Cardiac fibroblast (primary cell): ENCODE results near the gene TMEM9.

Experiments used
- DNase-seq, 2 donors: peaks; one replicate each; pipeline versions ENCODE4 v3.0.0 to v3.0.0-alpha.2; 2010; ENCODE audit warnings: low read depth in 2 of 2
- H3K4me3 ChIP-seq, 2 donors: replicated peaks in 1 of 2; 1 replicate in 1 of 2; 2 replicates in 1 of 2; pipeline ENCODE4 v1.5.1; 2011; ENCODE audit warnings: low read depth in 2 of 2, low read length in 2 of 2, mild to moderate bottlenecking in 2 of 2, moderate library complexity in 1 of 2
- TF ChIP-seq, protein P1 (sequence below): IDR thresholded peaks from one replicate; pipeline ENCODE4 v1.5.1; 2011; ENCODE audit warnings: low read depth, mild to moderate bottlenecking, low read length, inconsistent platforms

Gene TMEM9

GRCh38 chr1:201131398-201131797, 22.9 kb downstream of the TMEM9 start:
- TF ChIP-seq, protein P1, sequence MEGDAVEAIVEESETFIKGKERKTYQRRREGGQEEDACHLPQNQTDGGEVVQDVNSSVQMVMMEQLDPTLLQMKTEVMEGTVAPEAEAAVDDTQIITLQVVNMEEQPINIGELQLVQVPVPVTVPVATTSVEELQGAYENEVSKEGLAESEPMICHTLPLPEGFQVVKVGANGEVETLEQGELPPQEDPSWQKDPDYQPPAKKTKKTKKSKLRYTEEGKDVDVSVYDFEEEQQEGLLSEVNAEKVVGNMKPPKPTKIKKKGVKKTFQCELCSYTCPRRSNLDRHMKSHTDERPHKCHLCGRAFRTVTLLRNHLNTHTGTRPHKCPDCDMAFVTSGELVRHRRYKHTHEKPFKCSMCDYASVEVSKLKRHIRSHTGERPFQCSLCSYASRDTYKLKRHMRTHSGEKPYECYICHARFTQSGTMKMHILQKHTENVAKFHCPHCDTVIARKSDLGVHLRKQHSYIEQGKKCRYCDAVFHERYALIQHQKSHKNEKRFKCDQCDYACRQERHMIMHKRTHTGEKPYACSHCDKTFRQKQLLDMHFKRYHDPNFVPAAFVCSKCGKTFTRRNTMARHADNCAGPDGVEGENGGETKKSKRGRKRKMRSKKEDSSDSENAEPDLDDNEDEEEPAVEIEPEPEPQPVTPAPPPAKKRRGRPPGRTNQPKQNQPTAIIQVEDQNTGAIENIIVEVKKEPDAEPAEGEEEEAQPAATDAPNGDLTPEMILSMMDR, result no peak
- H3K4me3 ChIP-seq, result no peak overlapping the region
- DNase-seq, result no peak

DNA sequence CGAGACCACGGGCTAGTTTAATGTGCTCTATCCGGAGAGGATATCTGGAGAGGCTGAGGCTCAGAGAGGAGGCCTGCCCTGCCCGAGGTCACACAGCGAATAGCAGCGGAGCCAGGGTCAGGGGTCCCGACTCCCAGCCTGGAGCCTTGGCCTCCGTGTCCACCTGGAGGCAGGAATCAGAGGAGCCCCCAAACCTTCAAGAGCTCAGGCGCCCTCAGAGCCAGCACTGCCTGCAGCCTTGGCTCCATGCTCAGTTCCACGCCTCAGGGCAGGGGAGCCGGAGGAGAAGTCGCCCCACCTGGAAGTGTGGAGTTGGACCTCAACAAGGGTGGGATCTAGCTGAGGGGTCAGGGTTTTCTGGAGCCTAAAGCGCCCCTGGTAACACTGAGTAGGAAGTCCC, 25.3 kb downstream of the TMEM9 start:
- DNase-seq, result no peak
- H3K4me3 ChIP-seq, result no peak overlapping the region
- TF ChIP-seq, protein P1, result no peak

DNA sequence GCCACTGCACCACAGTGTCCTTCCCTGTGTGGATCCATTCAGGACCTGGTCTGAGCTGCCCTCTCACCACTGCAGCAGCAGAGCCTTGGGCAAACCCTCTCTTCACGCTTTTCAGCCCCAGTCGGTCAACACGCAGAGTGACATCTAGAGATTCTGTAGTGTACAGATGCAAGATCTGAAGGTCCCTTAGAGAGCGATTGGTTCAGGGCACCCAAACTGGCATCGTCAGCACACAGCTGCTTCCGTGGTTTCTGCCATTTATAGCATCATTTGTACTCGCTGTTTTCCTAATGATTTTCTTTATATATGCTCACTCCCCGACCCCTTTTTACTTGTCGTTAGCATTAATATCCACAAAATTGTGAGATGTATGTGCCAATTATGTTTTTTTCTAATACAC, 25.8 kb downstream of the TMEM9 start:
- H3K4me3 ChIP-seq, result no peak overlapping the region
- TF ChIP-seq, protein P1, result no peak

GRCh38 chr1:201127755-201128455, 26.4 kb downstream of the TMEM9 start:
- H3K4me3 ChIP-seq, result no peak overlapping the region
- TF ChIP-seq, protein P1, result no peak
- DNase-seq, result peak in 1 of 2 donors; percentile 9

More for the DNA sequence above, 25.8 kb downstream of the TMEM9 start:
- no peak for DNase-seq

DNA sequence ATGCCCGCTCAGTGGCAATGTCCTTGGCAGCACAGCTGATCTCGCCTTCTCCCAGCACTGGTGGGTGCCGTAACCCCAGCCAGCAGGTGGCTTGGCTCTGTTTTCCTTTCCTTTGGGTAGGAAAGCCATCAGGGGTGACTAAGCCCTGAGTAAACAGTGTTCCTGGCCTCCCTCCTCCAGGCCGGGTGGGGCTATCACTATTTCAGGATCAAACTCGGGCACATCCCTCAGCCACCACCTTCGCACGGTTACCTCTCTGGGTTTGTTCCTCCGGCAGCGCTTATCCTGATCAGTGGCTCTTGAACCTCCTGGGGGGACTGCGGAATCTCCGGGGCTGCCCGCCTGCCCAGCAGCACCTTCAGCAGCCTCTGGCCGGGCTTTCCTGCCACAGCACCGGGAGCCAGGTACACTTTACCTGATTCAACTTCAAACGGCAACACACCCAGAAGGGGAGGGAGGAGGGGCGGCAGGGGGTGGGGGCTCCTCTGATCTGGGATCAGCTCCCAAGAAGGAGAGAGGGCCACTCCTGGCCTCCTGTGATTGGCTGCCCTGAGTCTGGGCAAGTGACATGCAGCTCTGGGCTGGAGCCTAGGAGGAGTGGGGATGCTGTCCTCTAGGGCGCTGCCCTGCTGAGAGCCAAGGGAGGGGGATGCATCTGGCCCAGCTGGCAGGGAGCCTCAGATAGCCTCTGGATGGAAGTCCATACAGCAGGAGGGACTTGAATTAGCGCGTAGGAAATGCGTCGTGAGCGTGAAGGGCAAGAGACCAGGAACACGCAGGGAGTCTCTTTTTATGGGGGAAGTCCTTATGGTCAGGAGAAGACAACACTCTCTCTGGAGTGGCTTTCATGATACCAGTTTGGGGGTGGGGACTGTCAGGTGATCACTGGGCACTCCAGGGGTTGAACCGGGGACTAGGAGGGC, 27.2 kb downstream of the TMEM9 start, which contains the start of gene ASCL5:
Gene ASCL5 (minus strand): TSS at position 353 of the 923 bp plus-strand sequence. CDS start 11,812 bp downstream, outside the sequence.
- peak in 1 of 2 donors; percentile 43 for DNase-seq
- TF ChIP-seq, protein P1, result peak; percentile 34
- no peak within 1 kb of the TSS for H3K4me3 ChIP-seq

DNA sequence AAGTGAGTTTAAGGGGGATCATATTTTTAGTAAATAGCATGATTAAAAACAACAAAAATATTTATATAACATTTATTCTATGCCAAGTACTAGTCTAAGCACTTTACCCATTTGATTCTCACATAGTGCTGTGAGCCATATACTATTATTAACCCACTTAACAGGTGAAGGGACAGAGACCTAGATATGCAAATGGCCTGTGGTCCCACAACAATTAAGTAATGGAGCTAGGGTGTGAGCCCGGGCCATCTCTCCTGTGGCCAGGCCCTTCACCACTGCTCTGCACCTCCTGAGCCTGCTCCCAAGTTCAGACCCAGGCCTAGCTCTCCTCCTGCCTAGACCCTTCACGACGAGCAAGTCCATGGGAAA, 27.8 kb downstream of the TMEM9 start:
- no peak for DNase-seq
- no peak overlapping the region for H3K4me3 ChIP-seq
- TF ChIP-seq, protein P1, result no peak
